ENCODE measurements around the gene DPM1.

DNA sequence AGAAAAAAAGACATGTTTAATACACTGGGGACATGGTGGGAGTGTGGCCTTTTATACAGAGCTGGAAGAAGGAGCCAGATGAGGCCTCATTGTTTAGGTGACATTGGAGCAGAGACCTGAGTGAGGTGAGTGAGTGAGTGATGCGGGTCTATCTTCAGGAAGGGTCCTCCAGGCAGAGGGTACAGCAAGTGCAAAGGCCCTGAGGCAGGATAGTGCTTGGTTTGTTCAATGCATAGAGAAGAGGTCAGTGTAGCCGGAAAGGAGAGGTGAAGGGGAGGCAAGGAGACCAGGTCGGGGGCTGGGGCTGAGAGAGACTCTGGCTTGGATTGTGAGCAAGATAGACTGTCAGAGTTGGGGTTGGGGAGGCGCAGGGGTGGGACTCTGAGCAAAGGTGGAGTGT lies 41.0 kb upstream of the DPM1 start:
- TF ChIP-seq, protein P1, sequence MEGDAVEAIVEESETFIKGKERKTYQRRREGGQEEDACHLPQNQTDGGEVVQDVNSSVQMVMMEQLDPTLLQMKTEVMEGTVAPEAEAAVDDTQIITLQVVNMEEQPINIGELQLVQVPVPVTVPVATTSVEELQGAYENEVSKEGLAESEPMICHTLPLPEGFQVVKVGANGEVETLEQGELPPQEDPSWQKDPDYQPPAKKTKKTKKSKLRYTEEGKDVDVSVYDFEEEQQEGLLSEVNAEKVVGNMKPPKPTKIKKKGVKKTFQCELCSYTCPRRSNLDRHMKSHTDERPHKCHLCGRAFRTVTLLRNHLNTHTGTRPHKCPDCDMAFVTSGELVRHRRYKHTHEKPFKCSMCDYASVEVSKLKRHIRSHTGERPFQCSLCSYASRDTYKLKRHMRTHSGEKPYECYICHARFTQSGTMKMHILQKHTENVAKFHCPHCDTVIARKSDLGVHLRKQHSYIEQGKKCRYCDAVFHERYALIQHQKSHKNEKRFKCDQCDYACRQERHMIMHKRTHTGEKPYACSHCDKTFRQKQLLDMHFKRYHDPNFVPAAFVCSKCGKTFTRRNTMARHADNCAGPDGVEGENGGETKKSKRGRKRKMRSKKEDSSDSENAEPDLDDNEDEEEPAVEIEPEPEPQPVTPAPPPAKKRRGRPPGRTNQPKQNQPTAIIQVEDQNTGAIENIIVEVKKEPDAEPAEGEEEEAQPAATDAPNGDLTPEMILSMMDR (IDR thresholded peaks at IDR 0.05 in 2 of 3, conservative IDR thresholded peaks at IDR 0.05 in 1 of 3; ENCODE audit: borderline replicate concordance in 1 of 3, insufficient read depth in 1 of 3, low read depth in 2 of 3, low read length in 2 of 3): no peak
- no peak for TF ChIP-seq REST (IDR thresholded peaks at IDR 0.05; ENCODE audit: low read depth)
- TF ChIP-seq EZH2 (IDR thresholded peaks at IDR 0.05): no peak
- no peak for TF ChIP-seq YY1 (IDR thresholded peaks at IDR 0.05; ENCODE audit: extremely low read depth, insufficient replicate concordance, low read depth, low read length)
- TF ChIP-seq, protein P2, sequence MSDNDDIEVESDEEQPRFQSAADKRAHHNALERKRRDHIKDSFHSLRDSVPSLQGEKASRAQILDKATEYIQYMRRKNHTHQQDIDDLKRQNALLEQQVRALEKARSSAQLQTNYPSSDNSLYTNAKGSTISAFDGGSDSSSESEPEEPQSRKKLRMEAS (IDR thresholded peaks at IDR 0.05): no peak
- TF ChIP-seq POLR2A (IDR thresholded peaks at IDR 0.05; ENCODE audit: borderline replicate concordance, extremely low read depth, insufficient read depth, insufficient read length): no peak
- no peak for TF ChIP-seq JUND (IDR thresholded peaks at IDR 0.05)
- no peak for TF ChIP-seq ZBTB33 (IDR thresholded peaks at IDR 0.05; ENCODE audit: extremely low read depth, insufficient replicate concordance, low read length)
- TF ChIP-seq EZH2phosphoT487 (IDR thresholded peaks at IDR 0.05; ENCODE audit: borderline replicate concordance): no peak
- TF ChIP-seq SIN3A (IDR thresholded peaks at IDR 0.05; ENCODE audit: low read depth): no peak
- no peak for TF ChIP-seq TCF7L2 (IDR thresholded peaks at IDR 0.05; ENCODE audit: borderline replicate concordance, extremely low read depth, insufficient read depth, insufficient read length)
- no peak for TF ChIP-seq CEBPB (IDR thresholded peaks at IDR 0.05; ENCODE audit: low read depth)

All from HCT116 (cell line).